ENCODE results near the gene PIP5K1B.
A peak's percentile ranks its signal among the peaks of the same experiment; 100 is the strongest.

The PIP5K1B gene

DNA sequence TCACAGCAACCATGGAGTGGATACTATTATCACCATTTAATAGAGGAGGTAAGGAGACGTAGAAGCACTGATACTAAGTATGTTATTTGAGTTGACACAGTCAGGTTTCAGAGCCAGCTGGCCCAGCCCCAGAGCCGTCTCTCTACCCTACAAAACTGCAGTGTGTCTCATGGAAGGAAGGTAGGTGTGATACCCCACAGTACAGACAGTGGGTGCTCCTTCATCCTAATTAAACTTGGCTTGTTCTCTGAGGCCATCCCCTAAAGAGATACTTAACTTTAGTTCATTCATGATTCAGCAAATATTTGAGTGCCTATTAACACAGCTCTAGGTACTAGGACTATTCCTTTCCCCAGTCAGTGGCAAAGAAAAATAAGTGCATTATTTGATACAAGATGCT, 22.6 kb downstream of the PIP5K1B start:
- DNase-seq: no peak
- intact Hi-C loops (cut with DNase I): no loop called here

DNA sequence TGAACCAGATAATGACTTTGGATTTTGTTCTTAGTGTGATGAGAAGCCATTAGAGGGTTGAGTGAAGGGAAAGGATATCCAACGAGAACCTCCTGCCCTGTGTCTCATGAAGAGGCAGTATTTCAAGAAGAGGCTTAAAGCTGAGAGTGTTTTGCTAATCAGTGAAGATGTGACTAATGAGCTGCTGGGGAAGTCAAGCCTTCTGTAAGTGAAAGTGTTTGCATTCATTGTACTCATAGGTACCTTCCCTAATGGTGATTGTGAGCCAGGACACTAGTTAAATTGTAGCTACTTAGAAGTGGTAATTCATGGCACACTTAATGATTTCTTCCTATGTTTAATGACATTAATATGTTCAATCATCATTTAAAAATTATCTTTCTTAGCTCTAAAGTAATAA, 23.7 kb downstream of the PIP5K1B start:
- DNase-seq: no peak
- intact Hi-C loops (cut with DNase I): no loop called here

DNA sequence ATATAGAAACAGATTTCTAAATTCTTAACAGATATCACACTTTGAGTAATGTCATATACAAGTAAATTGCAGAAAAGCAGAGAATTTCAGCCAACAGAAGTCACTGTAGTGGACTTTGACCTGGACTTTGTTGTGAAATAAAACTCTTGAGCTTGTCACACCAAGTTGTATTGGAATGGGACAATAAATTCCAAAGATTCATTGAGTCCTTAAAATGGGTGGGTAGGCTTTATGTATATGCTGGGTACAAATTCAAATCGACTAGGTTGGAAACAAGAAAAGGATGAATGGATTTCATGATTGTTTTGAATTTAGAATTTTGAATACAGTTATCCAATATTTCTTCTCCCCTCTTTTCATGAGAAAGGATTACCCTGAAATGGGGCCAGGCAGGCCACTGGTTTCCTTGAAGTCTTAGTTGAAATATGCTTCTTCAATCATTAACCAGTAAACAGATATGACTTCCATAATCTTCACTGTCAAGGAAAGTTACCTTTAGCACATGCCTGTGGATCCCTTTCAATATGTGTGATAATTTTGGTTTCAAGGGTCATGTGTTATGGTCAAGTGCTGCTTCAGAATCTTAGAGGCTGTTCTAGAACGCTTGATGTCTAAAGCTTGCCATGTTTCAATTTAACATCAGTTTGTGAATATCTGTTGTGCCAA, 25.7 kb downstream of the PIP5K1B start:
- DNase-seq: no peak
- intact Hi-C loops (cut with DNase I): no loop called here

DNA sequence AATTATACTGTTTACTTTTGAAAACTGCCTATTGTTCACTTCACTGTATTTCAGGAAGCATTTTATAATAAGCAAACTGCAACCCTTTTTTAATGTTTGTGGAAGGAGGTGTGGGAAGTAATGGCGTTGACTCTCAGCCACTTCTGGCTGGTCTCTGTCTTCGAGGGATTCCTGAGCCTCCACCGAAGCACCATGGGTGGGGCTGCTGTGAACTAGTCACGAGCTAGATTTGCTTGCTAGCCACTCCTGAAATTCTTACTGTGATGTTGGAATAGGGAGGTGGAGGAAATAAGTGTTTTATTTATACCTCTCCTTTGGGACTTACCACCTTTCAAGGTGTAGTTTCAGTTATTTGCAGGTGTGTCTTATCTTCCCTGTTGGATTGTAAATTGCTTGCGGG, 26.8 kb downstream of the PIP5K1B start:
- intact Hi-C loops (cut with DNase I): no loop called here
- DNase-seq: no peak

DNA sequence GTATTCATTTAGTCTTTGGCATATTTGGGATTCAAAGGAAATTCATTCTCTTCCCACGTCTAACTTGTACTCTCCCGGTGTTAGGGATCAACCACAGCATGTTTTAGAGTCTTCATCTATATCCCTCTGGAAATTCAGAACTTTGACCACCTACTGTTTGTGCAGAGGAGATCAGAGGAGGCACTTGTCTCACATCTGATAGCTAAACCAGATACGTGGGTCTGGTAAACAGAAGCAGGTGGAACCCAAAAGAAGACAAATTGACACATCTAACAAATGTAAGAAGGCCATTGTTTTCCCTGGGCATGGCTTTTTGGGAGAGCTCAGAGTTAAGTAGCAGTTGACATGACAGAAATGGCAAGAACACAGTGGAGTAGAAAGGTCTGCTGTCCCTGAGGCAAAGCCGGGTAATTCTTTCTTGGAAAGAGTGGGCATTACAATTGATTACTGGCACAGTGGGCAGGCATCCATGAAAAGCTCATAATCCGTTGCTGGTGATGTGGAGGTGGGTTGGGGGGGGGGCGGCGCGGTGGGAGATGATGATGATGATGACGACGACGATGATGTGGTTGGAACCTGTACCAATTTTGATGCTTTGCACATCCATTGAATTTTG, 27.5 kb downstream of the PIP5K1B start:
- intact Hi-C loops (cut with DNase I): no loop called here
- no peak for DNase-seq

DNA sequence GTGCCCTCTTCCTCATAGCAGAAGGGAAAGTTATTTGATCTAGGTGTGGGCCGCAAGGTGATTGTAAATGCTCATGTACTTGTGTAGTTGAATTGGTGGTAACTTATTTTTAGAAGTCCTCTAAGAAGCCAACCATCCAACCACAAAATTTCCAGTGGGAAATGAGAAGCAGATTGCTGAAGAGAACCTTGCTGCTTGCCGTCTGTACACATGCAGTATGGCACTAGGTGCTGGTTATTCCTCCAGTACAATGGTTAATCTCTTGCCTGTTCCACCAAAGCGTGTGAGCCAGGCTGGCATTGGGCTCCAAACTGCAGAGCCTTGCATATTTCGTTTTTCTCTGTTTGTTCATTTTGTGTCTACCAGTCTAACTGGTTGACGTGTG, 28.0 kb downstream of the PIP5K1B start:
- no peak for DNase-seq
- intact Hi-C loops (cut with DNase I): no loop called here

DNA sequence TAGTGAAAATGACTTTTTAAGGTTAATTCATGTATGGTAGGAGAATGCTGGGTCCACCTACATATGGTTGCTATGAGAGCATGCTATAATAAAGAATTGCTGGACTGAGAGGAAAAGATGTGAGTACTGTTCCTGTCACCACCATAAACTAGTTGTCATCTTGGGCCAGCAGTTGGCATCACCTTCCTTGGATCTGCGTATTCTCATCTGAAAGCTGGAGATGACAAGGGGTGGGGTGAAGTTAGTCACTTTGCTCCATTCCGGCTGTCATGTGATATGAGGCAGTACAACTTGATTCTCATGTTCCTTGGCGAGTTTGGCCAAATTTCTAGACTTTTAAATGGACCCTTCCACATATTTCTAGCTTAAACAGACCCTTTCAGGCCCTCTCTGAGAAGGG, 33.3 kb downstream of the PIP5K1B start:
- no peak for DNase-seq
- intact Hi-C loops (cut with DNase I): no loop called here

DNA sequence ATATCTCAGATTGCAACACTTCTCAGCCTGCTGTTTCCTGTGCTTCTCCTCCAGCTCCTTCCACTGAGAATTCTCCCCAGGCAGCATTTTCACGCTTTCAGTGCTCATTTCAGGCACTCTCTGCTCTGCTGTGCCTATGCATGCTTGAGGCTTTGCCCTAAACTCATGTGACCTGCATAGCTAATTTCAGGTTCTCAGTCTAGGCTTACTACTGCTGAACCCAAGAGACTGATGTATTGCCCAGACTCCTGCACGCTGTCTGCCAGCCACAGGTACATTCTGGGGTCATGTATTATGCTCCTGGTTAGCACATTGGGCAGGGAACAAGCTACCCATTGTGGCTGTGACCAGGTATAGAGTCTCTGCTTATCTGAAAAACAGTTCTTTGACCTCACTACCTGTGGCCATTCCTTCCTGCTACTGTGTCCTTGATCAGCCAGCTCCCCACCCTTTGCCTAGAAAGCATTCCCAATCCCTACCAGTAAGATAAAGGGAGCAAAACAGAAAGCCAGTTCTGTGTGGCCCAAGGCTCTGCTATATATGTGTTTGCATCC, 34.7 kb downstream of the PIP5K1B start:
- DNase-seq: peak in 1 of 42 donors; percentile 6
- intact Hi-C loops (cut with DNase I): no loop called here

DNA sequence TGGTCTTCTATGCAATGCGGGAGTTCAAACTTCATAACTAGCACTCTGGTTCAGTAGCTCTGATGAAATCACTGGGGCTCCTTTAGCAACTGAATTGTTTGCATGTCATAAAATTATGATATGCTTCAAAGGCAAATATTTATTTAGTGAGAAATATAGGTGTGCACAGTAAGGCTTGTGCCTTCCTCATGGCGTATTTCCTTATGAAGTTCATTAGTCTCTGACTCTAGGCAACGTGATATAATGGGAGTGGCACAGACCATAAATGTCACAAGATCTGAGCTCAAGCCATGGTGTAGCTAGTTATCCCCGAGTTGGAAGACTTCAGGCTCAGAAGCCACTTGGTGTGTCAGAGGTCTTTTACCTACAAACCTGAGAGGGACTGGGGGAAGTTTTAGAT, 35.5 kb downstream of the PIP5K1B start:
- DNase-seq: no peak
- intact Hi-C loops (cut with DNase I): no loop called here

DNA sequence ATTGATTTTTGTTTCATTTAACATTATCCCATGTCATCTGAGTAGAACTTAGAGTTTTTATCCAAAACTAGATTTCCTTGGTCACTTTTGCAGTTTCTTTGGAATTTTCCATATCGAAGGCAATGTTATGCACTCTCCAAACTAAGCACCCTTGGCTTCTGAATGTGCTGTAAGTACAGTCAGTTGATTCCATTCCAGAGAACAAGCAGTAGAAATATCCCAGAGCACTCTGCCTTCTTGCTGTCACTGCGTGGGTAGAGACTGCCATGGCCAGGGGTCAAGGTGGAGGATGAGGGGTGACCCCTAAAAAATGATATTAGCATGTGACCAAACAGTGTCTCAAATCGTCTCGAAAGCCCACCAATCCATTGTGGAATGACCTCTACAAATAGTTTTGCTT, 36.2 kb downstream of the PIP5K1B start:
- intact Hi-C loops (cut with DNase I): no loop called here
- DNase-seq: no peak

DNA sequence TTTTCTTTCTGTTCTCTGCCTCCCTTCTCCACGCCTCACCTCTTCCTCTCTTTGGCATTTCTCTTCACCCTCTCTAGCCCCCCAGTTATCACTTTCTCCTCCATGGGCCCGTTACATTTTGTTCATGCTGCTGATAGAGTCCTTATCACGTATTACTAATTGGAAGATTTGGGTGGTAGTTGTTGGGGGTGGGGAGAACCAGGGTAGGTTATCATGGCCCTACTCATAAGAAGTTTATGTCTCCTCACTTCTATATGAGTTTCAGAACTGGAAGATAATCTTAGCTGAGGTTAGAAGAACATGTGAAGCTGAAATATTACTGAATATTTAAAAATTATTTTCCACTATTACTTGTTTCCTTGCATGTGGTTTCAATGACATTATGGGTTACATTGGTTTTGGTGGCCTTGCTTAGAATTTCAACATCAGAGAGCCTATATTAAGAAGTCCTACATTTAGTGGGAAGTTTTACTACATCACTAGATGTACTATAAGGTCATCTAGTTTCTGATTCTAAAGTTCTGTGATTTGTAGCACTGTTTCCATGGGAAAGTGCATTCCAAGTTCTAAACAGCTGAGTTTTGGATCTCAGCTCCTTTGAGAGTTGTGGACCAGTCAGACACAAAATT, 36.8 kb downstream of the PIP5K1B start:
- intact Hi-C loops (cut with DNase I): no loop called here

DNA sequence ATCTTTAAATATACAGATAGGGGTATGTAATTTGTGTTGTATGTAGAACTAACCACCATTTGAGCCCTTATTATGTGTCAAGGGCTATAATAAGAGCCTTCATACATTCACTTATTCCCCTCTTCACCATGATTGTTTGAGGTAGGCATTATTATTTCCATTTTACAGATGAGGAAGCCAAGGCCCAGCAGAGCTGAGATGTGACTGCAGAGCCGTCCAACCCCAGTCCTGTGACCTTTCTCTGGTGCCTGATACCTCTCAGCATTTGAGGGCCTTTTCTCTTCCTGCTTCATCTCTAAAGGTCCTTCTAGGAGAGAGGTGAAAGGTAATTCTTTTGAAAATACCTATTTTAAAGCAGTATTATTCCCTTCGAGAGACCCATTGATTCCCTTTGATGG, 37.3 kb downstream of the PIP5K1B start:
- intact Hi-C loops (cut with DNase I): no loop called here
- no peak for DNase-seq

More for the DNA sequence above, 36.8 kb downstream of the PIP5K1B start:
- no peak for DNase-seq

DNA sequence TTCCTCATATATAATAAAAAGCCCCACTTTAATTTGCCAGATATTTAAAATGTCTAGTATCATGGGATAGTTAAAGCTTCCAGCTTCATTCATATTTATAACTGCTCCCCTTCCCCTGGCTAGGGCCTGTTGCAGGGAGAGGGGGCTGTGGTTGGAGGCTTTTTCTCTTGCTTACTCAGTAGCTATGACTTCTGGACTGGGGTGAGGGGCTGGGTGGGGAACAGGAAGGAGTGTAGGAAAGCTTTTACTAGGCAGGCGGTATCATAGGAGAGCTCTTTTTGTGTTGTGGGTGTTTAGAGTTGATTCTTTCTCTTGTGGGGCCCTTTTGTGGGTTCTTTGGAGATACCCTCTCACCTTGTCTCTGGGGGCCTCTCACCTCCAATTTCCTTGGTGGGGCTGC, 39.4 kb downstream of the PIP5K1B start:
- intact Hi-C loops (cut with DNase I): no loop called here

DNA sequence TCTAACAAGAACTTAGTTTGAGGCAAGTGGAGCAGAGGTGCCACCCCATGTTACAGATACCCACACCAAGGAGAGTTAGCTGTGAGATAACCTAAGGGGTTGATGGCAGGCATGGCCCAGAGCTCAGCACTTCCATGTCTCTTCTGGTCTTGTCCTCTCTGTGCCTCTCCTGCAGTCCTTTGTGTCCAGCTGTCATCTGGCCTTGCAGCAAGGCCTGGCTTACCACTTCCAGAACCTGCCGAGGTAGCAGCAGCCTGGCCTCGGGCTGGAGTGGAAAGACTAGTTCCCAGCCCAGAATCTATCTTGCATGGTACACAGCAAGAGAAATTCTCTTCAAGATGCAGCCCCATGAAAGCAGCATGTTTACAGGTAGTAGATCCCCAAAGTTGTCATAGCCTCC, 41.5 kb downstream of the PIP5K1B start:
- no peak for DNase-seq
- intact Hi-C loops (cut with DNase I): no loop called here

More for the DNA sequence above, 39.4 kb downstream of the PIP5K1B start:
- no peak for DNase-seq

DNA sequence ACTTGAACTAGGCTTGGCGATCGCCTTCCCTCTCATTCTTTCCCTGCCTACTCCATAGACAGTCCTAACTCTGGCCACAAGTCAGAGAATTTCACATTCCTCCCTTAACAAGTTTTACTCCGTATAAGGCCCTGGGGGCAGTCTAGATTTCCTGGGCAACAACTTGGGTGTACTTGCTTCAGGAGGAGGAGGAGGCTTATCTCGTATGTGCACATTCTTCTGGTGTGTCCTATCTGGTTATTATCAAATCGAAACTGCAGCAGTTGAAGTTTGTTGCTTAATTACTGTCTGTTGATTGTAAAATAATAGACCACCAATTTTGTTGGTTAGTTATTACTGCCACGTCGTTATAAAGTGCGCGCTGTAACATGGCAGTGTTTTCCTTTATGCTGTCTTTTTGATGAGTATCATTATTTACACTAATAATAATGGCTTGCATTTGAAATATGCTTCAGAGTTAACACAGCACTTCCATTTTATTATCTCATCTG, 42.0 kb downstream of the PIP5K1B start:
- no peak for DNase-seq
- intact Hi-C loops (cut with DNase I): no loop called here

DNA sequence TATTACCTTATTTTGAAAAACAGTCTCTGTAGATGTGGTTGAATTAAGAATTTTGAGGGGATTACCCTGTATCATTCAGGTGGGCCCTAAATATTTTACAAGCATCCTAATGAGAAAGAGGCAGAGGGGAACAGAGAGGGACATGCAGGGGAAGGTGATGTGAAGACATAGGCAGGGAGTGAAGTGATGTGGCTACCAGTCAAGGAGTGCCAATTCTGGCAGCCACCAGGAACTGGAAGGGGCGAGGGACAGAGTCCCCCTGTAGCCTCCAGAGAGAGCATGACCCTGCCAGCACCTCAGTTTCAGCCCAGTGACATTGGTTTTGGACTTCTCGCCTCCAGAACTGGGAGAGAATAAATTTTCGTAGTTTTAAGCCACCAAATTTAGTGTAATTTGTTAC, 44.1 kb downstream of the PIP5K1B start:
- intact Hi-C loops (cut with DNase I): no loop called here

DNA sequence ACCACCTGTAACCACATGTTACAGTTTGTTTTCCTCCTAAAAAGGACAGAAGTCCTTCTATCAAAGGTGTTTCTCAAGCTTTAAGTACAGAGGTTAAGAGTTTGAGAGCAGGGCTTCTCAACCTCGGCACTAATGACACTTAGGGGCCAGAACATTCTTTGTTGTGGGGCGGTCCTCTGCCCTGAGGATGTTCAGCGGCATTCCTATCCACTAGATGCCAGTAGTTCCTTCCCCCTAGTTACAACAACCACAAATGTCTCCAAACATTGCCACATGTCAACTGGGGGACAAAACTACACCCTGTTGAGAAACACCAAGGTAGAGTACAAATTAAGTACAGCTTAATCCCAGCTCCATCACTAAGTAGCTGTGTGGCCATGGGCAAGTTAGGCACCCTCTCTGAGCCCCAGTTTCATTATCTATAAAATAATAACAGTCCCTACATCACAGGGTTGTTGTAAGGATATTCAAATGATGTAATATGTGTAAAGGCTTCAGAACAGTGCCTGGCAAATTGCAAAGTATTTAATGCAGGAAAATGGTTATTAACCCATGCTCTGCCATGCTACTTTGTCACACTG, 44.6 kb downstream of the PIP5K1B start:
- intact Hi-C loops (cut with DNase I): no loop called here
- DNase-seq: no peak

More for the DNA sequence above, 44.1 kb downstream of the PIP5K1B start:
- no peak for DNase-seq

DNA sequence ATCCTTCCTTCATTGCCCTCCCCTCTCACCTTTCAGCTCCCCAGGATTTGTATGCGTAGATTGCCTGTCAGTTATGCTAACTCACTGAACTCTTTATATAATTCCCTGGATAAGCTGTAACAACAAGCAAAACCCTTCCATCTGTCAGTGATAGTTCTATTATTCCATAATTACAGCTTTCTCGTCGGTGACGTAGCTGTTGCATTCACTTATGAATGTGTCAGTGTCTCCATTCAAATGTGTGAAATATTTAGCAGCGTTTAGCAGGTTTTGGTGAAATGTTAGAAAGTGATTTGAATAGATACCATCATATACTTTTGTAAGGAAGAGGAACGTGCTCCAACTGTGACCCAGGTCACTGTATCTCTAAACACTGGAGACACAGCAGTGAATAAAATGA, 45.2 kb downstream of the PIP5K1B start:
- peak in 1 of 42 donors; percentile 3 for DNase-seq
- intact Hi-C loops (cut with DNase I): no loop called here

DNA sequence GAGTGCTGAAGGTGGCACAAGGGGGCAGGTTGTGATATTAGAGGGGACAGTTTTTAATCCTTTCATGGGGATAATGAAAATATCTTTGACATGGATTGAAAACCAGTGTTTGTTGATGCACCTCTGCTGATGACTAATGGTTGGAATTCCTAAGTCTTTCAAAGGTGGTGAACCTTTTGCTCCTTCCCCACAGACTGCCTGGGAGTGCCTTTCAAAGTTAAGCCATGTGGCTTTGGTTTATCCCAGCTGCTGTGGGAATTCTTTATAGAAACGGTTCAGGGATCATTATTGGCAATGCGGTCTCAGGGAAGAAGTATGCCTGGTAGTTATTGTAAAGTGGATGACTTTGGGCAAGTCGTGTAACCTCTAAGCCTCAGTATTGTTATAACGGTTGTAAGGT, 45.7 kb downstream of the PIP5K1B start:
- intact Hi-C loops (cut with DNase I): no loop called here
- DNase-seq: no peak

DNA sequence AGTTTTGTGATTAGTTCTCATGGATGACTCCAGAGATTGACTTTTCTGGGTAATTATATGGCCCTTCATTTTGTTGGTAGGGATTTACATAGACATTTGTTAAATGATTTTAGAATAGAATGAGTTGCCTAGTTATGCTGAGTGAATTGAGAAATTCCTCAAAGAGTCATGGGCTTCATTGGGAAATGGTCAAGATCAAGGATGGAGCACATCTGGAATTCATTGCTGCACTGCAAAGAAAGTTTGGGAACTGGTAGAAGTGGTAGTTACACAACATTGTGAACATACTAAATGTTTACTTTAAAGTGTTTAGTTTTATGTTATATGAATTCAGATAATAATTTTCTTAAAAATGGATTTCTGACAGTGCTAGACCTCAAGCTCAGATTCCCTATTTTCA, 46.5 kb downstream of the PIP5K1B start:
- no peak for DNase-seq
- intact Hi-C loops (cut with DNase I): no loop called here
